DOHH2 (cell line): ENCODE results near the gene FARP2.

Experiments used
- H3F3A ChIP-seq: fragments of 200-600 bp; sonication (generic), shearing (Covaris generic); 2 replicates; pipeline ENCODE4 v1.6.0; 2016; ENCODE audit warnings: antibody characterized with exemption, mild to moderate bottlenecking; ENCODE audit not compliant: control insufficient read depth, insufficient read depth
- H3K27ac ChIP-seq: fragments of 200-600 bp; sonication (generic); 2 replicates; pipeline ENCODE4 v1.5.1; 2014; ENCODE audit warnings: low read depth, mild to moderate bottlenecking, low read length, moderate library complexity
- H3K27me3 ChIP-seq: fragments of 200-600 bp; sonication (generic); 2 replicates; pipeline ENCODE4 v1.6.1; 2014; ENCODE audit warnings: mild to moderate bottlenecking, low read length, mixed read lengths; ENCODE audit not compliant: control insufficient read depth
- H3K36me3 ChIP-seq: fragments of 200-600 bp; sonication (generic); 2 replicates; pipeline ENCODE4 v1.6.1; 2014; ENCODE audit warnings: mild to moderate bottlenecking, low read length, moderate library complexity, mixed read lengths; ENCODE audit not compliant: control insufficient read depth
- H3K4me1 ChIP-seq: fragments of 200-600 bp; sonication (generic); 2 replicates; pipeline ENCODE4 v1.6.1; 2014; ENCODE audit warnings: mild to moderate bottlenecking, low read length, mixed read lengths; ENCODE audit not compliant: control insufficient read depth
- H3K4me2 ChIP-seq: fragments of 200-600 bp; sonication (generic); 2 replicates; pipeline ENCODE4 v1.6.0; 2014; ENCODE audit warnings: mild to moderate bottlenecking, low read length, moderate library complexity
- H3K4me3 ChIP-seq: fragments of 200-600 bp; sonication (generic); 2 replicates; pipeline ENCODE4 v1.5.1; 2014; ENCODE audit warnings: mild to moderate bottlenecking, low read length, mixed read lengths
- H3K79me2 ChIP-seq: fragments of 200-600 bp; sonication (generic); 2 replicates; pipeline ENCODE4 v1.6.1; 2014; ENCODE audit warnings: mild to moderate bottlenecking, low read length, mixed read lengths; ENCODE audit not compliant: control insufficient read depth
- H3K9me2 ChIP-seq: fragments of 200-600 bp; sonication (generic); replicated peaks from 2 replicates; pipeline ENCODE4 v1.6.1; 2014; ENCODE audit warnings: mild to moderate bottlenecking, low read length, mixed read lengths; ENCODE audit not compliant: control insufficient read depth
- H3K9me3 ChIP-seq: fragments of 200-600 bp; sonication (generic); 2 replicates; pipeline ENCODE4 v1.6.1; 2014; ENCODE audit warnings: antibody characterized with exemption, low read length, mixed read lengths; ENCODE audit not compliant: control insufficient read depth, insufficient read depth
- H4K20me1 ChIP-seq: fragments of 200-600 bp; sonication (generic); 2 replicates; pipeline ENCODE4 v1.6.0; 2014; ENCODE audit warnings: low read depth, mild to moderate bottlenecking, antibody characterized with exemption, low read length, moderate library complexity; ENCODE audit not compliant: control insufficient read depth, insufficient read depth
- CTCF ChIP-seq: fragments of 200-600 bp; sonication (generic); IDR thresholded peaks from one replicate; pipeline ENCODE4 v1.5.1; 2014; ENCODE audit warnings: antibody characterized with exemption, mild to moderate bottlenecking, low read depth, low read length; ENCODE audit not compliant: poor library complexity, severe bottlenecking
- EZH2phosphoT487 ChIP-seq: fragments of 200-600 bp; sonication (generic); IDR thresholded peaks from 2 replicates; pipeline ENCODE4 v1.6.1; 2017; ENCODE audit warnings: borderline replicate concordance, mild to moderate bottlenecking, antibody characterized with exemption, low read length, moderate library complexity, mixed read lengths

FARP2 gene

GRCh38 chr2:241354668-241355658, 1.1 kb upstream of the FARP2 start:
- H3K9me3 ChIP-seq, result no peaks in the 10 kb centered on the region
- H3K4me2 ChIP-seq, result peak overlapping the region; percentile 46
- H3K36me3 ChIP-seq, result peaks cover 72% of the 10 kb centered on the region
- no peaks in the 10 kb centered on the region for H3K9me2 ChIP-seq
- H3K79me2 ChIP-seq, result peaks cover 38% of the 10 kb centered on the region
- H3K27ac ChIP-seq, result no peak overlapping the region
- peaks cover 23% of the 10 kb centered on the region for H4K20me1 ChIP-seq
- H3F3A ChIP-seq, result peaks cover 45% of the 10 kb centered on the region
- H3K4me1 ChIP-seq, result peaks cover 40% of the 10 kb centered on the region
- peak overlapping the region; percentile 50 for H3K4me3 ChIP-seq
- H3K27me3 ChIP-seq, result no peaks in the 10 kb centered on the region
- TF ChIP-seq EZH2phosphoT487 (no peak), CTCF (no peak)

- H3K9me3 ChIP-seq, result no peaks in the 10 kb centered on the region
- no peak for TF ChIP-seq EZH2phosphoT487
- no peak for TF ChIP-seq CTCF
- H3K4me3 ChIP-seq, result peak overlapping the region; percentile 99
- H3K27me3 ChIP-seq, result no peaks in the 10 kb centered on the region
- H3K27ac ChIP-seq, result peak overlapping the region; percentile 38
- H3K4me1 ChIP-seq, result peaks cover 53% of the 10 kb centered on the region
- H3K4me2 ChIP-seq, result peak overlapping the region; percentile 85
- peaks cover 56% of the 10 kb centered on the region for H3K79me2 ChIP-seq
- peaks cover 53% of the 10 kb centered on the region for H3K36me3 ChIP-seq
- H4K20me1 ChIP-seq, result peaks cover 23% of the 10 kb centered on the region
- H3F3A ChIP-seq, result peaks cover 34% of the 10 kb centered on the region
- no peaks in the 10 kb centered on the region for H3K9me2 ChIP-seq
These were observed 781 bp downstream of the FARP2 start for GRCh38 chr2:241356871-241357260.

- Histone ChIP-seq H3F3A (peaks cover 28% of the 10 kb centered on the region), H3K4me2 (peak overlapping the region; percentile 85), H3K79me2 (peaks cover 60% of the 10 kb centered on the region), H3K4me1 (peaks cover 53% of the 10 kb centered on the region), H3K36me3 (peaks cover 46% of the 10 kb centered on the region), H4K20me1 (peaks cover 23% of the 10 kb centered on the region), H3K27ac (0 out of 2 replicates have a peak overlapping the region, but pooled peaks have one; percentile 16), H3K4me3 (peak overlapping the region; percentile 99), H3K9me2 (no peaks in the 10 kb centered on the region), H3K27me3 (no peaks in the 10 kb centered on the region), H3K9me3 (no peaks in the 10 kb centered on the region)
- TF ChIP-seq CTCF (no peak), EZH2phosphoT487 (no peak)
These were observed 1.4 kb downstream of the FARP2 start for GRCh38 chr2:241357531-241357930.
